Activated CD8-positive, alpha-beta memory T cell treated with anti-CD3 and anti-CD28 coated beads for 4 hours (primary cell): ENCODE measurements around the gene GCLC.

Experiments used
- DNase-seq, 2 donors: peaks; one replicate each; pipeline ENCODE4 v3.0.0-alpha.2; 2020; ENCODE audit warnings: low read depth in 2 of 2

The GCLC gene

DNA sequence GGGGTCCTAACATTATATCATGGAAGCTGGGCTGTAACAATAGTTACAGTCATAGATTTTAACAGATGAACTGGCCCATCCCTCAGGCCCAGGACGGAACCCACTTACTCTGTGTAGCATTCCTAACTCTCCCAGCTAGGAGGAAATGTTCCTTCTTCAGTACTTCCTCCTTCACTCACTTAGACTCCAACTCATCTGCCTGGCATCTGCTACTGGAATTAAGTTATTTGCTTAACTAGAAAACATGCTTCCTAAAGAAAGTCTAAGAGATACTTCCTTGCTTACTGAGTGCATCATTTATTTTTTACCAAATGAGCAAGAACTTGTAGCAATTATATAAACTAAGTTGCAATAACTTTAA lies 20.5 kb downstream of the GCLC start:
- DNase-seq, result no peak

DNA sequence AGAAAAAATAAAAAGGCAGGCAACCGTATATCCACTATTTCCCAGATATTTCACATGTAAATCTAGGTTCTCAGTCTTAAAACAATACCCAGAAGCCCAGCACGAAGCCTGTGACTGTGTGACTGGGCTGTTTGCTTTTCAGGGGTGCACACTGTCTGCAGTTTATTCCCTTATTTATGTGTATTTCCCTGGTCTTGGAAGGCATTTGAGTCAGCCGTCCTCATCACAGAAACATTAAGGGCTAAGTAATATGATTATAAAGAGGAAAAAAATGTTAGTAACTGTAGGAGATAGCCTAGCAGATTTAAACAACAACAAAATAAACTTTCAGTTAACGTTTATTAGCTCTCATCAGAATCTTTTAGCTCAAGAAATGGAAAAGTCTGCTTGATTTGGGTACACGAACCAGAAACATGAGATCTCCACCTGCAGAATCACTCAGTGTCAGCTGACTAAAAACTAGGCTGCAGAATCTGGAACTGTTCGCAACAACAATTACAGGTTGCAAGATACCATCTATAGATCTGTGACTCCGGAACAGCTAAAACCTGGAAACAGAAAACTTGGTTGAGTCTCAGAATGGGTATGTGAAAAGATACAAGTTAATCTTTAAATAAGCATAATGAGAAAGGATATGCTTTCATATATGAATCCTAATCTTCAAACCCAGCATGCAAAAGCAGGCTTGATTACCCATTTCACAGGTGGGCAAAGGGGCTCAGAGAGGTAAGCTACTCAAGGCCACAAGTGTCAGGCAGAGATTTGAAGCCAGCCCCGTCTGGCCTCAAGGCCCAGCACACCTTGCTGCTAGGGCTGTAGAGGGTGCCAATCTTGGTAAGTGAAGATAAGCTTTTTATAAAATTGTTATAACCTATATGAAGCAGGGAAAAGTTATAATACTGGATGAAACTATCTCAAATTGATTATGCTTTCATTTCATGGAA lies 21.1 kb downstream of the GCLC start:
- DNase-seq, result no peak

DNA sequence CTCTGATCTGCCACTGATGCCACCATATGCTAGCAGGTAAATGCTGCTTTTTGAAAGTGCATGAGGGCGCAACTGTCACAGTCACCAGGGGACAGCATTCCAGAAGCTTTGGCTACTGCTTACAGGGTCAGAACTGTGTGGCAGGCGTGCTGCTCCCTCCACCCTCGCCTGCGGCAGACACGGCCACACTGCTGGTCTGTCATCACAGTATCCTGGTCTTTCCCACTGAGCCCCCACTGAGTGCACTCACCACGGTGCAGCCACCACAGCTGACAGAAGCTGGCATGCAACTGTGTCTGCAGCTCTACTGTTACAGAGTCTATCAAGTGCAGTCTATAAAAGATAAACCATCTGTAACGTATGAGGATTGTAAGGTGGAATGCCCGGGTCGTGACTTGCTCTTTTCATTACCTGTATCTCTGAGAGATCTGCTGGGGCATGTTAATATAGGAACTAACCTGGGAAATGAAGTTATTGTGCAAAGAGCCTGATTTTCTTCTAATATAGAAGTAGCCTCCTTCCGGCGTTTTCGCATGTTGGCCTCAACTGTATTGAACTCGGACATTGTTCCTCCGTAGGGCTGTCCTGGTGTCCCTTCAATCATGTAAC lies 24.5 kb downstream of the GCLC start:
- DNase-seq, result no peak

DNA sequence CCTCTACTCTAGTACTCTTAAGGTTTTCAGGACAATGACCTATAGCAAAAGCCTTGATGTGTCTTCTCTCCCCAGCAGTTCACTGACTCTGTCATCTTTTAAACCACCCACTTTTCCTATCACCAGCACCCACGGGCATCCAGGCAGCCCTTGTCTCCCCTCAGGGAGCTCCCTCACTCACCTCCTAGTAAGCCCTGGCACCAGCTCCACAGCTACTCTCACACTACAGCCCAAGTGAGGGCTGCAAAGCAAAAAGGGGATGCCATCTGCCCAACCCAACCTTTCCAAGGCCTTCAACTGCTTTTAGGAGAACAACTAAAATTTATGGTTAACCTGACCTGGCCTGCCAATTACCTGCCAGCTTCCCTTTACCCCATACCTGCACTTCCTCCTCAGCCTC lies 26.0 kb downstream of the GCLC start:
- DNase-seq, result no peak

DNA sequence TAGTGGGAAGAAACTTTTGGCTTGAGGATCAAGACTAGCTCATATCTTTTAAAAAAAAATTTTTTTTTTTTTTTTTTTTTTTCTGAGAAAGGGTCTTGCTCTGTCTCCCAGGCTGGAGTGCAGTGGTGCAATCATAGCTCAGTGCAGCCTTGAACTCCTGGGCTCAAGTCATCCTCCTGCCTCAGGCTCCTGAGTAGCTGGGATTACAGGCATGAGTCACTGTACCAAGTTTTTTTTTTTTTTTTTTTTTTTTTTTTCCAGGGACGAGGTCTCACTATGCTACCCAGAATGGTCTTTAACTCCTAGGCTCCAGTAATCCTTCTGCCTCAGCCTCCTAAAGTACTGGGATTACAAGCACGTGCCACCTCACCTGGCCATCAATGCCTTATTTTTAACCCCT lies 27.9 kb downstream of the GCLC start:
- DNase-seq, result no peak

DNA sequence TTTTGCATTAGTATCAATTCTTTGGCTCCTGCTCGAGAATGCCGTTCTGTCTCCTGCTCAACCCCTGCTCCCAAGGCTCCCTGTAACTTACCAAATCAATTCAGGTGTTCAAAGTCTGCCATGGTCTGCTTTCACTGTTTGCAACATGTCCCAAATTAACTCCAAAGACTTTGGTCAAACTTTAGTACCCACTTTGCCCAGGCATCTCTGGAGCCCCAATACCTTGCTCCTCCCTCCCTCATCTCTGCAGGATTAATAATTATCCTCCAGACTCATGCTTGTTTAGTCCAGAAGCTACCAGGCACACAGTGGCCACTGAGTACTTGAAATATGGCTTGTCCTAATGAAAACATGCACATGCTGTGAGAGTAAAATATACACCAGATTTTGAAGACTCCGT lies 30.2 kb downstream of the GCLC start:
- DNase-seq, result no peak

DNA sequence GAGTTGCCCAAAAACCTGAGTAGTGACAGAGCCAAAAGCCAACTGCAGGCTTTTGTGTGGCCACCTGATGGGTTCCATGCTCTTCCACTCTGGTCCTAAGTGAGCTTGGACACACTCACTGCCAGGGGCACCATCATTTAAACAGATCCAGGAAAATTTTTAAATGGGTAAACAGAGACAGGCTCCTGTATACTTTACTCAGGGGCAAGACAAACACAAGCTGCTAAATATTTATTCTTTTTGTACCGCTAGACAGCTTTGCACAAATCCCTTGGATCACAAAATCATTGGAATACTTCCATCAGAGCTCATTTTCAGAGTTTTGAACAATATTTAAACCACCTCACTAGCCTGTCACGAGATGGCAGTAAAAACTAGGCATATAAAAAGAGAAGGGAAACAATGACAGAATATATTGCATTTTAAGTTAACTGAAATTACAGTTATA lies 31.4 kb downstream of the GCLC start:
- DNase-seq, result no peak

DNA sequence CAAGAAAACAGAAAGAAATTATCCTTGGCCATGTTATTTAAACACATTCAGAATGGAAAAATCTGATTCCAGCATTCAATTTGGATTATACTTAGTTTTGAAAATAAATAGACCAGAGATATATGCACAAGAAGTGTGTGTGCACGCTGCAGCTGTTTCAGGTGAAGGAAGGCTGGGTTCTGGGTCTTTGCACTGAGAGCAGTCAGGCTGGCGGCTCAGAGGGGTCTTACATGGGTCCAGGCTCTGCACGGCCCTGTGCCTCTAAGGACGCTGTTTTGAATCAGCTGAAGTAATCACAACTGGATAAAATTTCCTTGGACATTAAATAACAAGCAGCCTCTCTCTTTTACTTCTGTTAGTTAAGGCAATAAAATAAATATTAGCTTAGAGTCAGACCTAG lies 31.8 kb downstream of the GCLC start:
- no peak for DNase-seq

DNA sequence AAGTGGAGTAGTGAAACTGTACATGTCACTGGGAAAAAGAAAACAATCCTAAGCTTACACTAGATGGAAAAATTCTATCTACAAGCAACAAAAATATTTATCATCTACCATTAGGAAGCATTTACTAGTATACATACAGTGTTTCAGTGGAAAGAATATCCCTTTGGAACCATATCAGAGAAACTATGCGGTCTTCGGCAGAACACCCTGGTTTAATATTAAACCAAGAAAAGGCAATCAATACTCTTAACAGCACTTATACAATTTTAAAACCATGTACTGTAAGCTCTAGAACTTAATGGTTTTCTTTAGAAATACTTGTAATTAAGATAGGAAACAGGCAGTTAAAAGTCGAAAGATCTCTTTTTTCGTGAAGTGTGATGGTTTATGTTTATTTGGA lies 32.3 kb downstream of the GCLC start:
- DNase-seq, result no peak

DNA sequence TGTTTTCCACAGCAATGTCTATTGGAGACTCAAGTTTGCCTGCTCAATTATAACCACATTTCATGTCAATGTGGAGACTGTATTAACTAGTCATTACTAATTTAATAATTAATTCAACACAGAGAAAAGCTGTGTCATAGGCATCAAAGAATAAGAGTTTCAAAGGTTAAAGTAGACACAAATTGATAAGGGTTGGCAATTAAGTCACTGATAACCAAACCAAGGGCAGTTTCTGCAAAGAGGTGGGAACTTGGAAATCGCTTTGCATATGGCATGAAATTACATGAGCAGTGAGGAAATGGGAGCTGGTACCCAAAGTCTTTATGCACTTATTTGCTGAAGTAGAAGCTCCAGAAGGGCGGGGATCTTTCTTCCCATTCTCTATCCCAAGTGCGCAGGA lies 34.2 kb downstream of the GCLC start:
- DNase-seq, result no peak

DNA sequence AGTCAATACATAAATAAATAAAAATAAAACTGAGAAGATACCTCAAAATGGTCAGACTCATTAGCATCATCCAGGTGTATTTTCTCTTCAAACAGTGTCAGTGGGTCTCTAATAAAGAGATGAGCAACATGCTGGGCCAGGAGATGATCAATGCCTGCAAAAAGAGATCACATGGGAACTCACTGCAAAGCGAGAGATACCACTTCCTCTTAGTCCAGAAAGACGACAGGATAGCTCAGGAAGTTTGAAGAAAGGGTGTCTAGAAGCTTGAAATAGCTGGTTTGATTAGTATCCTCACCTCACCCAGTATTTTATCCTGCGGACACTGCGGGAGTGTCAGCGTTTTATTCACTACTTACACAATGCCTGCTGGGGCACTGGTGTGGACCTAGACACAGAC lies 38.0 kb downstream of the GCLC start:
- no peak for DNase-seq

DNA sequence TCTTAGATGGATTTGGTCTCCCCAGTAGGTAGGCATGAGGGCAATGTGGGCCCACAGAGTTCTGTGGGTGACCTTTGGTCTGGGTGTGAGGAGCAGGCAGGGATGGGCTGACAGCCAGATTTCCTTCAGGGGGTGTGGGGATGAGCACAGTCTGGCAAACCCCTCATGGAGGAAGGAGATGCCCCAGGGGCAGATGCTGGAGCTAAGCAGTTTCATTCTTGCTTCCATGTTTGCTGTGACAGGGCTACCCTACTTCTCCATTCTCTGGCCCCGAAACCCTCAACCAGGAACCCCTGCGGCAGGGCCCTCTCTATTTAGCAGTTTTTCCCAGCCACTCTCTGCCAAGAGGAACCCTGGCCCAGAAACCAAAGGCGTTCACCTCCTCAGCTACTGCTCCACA lies 40.4 kb downstream of the GCLC start:
- no peak for DNase-seq

DNA sequence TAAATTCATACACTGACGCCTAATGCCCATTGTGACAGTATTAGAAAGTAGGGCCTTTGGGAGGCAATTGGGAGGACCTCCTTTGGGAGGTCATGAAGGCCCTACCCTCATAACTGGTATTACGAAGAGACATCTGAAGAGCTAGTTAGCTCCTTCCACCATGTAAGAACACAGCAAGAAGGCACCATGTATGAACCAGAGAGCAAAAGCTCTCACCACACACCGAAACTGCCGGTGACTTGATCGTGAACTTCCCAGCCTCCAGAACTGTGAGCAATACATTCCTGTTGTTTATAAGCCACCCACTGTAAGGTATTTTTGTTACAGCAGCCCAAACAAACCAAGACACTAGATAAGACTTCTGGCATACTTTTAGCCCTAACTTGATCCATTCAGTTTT lies 41.8 kb downstream of the GCLC start:
- DNase-seq, result no peak

DNA sequence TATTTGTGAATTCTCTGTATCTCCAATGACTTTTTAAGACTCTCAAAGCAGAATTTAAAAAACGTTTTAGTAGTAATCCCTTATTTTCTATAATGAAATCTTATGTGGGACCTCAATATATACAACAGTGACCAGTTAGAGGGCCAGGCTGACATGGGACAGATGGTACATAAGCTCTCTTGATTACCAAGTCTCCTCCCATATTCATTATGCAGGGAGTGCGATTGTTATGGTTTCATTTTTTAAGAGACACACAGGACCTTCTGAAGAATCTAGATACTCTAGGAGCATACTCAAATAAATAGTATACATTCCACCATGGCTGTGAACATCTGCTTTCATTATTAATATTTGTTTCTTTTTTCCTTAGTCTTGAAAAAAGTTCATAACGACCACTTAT lies 43.5 kb downstream of the GCLC start:
- DNase-seq, result no peak

DNA sequence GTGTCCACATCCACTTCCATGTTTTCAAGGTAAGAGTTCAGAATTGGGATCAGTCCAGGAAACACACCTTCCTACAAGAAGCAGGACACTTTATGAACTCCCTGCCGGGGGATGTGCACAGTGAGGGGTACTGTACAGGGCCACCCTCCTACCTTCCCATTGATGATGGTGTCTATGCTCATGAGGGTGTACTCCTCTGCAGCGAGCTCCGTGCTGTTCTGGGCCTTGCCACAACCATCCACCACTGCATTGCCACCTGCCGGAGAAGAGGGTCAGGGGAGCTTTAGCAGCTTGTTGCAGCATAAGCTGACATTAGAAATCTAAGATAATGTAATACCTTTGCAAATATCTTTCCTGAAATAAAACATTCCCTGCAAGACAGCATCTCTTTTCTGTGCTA lies 44.8 kb downstream of the GCLC start:
- no peak for DNase-seq

DNA sequence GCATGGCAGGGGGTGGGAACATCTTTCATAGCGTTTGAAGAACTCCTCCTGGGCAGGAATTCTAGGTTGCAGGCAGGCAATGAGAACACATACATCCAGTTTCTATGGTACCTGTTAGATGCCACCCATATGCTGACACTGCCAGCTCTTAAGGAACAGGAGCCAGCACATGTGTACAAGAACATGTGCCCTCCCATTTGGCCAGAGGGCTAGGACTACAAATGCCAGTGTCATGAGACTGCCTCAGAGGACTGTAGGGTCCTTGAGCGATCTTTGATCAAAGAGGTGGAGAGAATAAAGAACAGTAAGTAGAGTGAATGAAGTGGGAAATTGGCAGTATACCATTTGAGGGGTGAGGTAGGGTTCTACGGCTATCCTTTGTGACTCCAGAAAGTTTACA lies 45.8 kb downstream of the GCLC start:
- DNase-seq, result no peak

DNA sequence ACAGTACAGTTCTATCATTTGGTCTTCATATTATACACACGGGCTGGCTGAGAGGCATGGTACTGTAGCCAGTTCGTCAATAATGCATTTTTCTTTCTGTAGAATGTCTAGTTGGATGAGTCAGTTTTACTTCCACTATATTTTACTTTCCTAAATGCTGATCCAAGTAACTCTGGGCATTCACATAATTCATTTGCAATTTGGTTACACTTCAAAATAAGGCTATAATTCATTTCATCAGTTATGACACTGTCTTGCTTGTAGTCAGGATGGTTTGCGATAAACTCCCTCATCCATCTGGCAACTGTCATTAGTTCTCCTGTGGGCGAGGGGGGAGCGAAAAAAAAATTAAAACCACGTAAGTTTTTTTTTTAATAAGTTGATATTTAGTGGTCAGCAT lies 46.3 kb downstream of the GCLC start:
- no peak for DNase-seq

DNA sequence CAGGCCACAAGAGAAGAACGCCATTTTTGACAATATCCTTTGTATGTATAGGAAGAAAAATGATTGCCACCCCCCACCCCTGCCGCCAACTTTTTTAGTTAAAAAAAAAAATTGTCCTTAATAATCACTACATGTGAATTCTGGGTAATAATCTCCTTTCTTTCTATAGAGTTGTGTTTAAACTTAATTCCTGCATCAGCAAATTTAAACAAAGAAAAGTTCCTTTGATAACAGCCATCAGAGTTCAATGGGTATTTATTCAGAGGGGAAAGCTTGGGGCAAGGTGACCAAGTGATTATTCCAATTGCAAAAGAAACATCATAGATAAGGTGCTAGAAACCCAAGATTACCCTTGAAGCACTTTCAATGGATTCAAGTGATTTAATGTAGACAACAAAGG lies 47.0 kb downstream of the GCLC start:
- DNase-seq, result no peak

DNA sequence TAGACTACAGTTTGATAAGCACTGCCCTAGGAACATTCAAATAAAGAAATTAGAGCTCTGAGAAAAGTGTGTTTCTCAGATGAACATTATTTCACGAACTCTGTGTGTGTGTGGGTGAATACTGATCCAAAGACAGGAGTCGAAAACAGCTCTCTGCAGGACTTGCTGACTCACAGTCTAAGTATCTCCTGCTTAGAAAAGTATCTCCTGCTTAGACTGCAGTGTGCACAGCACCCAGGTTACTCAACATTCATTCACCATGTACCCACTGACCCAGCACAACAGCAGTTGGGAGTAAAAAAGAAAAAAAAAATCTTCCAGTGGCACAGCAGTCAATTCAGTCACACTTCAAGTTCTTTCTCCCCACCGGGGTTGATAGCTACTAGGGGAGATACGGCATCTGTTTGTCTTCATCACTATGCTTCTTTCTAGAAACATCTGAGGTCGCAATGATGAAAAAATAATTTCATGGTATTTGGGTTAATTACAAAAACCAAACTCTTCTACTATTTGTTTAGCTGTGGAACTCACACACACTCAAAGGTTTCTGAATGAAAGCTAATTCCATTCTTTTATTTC lies 48.0 kb downstream of the GCLC start:
- no peak for DNase-seq

DNA sequence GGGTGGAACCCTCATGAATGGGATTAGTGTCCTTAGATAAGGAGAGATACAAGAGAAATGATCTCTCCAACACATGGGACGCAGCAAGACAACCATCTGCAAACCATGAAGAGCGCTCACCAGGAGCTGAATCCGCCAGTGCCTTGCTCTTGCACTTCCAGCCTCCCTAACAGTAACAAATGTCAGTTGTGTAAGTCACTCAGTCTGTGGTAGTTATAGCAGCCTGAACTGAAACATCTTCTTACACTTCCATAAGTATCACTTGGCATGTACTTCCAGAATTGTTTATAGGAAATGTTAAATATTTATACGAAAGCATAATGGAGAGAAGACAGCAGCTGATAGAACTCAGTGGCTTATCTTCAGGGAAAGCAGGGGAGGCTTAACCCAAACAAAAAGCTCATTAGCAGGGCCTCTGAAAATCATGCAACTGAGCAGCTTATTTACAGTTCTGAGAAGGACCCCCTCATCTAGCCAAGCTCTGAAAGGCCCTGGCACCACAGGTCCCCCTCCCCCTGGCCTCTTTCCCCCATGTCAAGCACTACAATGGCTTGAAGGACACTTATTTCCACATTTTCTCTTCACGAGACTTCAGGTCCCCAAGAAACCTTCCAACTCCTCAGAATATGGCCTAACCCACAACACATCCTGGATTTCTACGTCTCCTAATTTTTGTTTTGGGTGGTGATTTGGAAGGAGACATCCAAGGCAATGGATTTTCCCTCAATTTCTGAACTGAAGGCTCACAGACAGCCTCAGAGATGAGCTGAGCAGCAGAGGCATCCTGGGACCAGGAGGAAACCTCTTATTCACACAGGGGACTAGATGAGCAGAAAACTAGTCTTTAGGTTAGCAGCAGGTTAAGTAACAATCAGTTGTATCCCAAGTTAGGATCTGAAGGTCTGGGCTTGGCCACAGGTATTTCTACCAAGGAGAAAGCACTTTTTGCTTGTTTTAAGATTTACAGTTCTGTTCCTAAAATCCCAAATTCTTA lies 49.1 kb downstream of the GCLC start:
- no peak for DNase-seq

DNA sequence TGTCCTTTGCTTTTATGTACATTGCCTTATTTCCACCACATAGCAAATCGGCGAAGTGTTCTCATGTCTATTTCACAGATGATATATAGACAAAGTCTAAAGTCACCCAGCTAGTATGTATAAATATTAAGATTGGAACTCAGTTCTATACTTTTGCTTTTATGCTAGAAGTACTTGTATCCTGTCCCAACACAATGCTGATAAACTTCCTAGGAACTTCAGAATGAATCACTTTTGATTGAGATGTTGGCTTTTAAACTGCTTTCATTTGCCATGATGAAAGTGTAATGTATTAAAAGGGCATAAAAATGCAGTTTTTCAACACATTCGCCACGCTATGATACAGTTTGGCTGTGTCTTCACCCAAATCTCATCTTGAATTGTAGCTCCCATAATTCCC lies 50.8 kb downstream of the GCLC start:
- DNase-seq, result no peak

DNA sequence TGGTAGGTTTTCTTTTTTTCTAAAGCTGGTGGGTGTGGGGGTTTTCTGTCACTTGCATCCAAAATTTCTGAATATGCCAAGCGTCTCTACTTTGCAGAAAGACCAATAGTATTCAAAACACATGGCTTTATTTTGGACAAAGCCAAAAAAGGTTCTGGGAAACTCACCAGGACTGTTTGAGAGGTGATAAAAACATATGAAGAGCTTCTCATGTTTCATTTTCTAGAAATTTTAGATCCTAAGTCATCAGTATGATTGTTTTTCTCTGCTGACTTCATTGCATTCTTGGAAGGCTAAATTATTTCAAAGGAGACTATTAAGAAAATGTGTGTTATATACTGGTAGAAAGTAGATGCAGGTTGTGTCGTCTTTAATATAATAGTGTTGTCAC lies 51.3 kb downstream of the GCLC start:
- no peak for DNase-seq
